HPDE6-E6E7 (cell line): Measurements from ENCODE around the gene EHMT1.

ENCODE experiments used
- DNase-seq: peaks from one replicate; pipeline ENCODE4 v3.0.0; 2011; ENCODE audit warnings: missing footprints; ENCODE audit errors: extremely low spot score

Gene EHMT1

GRCh38 chr9:137825324-137825989 is 206.7 kb downstream of the EHMT1 start:
- DNase-seq, result no peak

GRCh38 chr9:137827908-137828526 is 209.2 kb downstream of the EHMT1 start:
- no peak for DNase-seq

- no peak for DNase-seq
Measured at GRCh38 chr9:137828527-137829259, 209.9 kb downstream of the EHMT1 start.

DNA sequence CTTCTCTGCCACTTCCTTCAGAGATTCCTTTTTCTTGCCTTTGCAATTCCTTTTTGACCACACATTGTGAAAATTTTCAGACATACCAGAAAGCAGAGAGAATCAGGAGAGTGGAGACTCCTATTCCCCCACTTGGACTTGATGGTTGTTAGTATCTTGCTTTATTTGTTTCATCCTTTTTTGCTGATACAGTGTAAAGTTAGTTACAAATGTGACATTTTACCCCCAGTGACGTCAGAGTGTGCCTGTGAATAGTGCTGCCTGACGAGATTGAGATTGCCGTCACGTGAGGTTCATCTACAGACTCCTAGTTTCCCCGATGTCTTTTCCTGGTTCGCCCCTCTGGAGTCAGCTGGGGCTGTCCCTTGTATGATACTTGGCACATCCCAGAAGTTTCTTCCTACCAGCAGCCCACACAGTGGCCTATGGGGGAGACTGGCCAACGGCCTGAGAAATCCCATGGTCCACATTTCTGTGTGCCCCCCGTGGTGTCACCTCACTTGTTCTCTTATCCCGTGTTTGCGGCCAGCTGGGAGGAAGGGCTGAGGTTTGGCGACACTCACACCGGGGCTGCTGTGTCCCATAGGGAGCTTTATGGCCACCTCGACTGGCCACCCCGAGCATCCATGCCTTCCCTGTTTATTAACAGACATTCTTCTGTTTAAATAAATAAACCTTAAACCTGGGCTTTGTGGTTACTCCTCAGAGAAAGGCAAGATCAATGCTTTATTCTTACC is 210.6 kb downstream of the EHMT1 start:
- no peak for DNase-seq

- no peak for DNase-seq
Measured at GRCh38 chr9:137832191-137832700, 213.4 kb downstream of the EHMT1 start.

DNA sequence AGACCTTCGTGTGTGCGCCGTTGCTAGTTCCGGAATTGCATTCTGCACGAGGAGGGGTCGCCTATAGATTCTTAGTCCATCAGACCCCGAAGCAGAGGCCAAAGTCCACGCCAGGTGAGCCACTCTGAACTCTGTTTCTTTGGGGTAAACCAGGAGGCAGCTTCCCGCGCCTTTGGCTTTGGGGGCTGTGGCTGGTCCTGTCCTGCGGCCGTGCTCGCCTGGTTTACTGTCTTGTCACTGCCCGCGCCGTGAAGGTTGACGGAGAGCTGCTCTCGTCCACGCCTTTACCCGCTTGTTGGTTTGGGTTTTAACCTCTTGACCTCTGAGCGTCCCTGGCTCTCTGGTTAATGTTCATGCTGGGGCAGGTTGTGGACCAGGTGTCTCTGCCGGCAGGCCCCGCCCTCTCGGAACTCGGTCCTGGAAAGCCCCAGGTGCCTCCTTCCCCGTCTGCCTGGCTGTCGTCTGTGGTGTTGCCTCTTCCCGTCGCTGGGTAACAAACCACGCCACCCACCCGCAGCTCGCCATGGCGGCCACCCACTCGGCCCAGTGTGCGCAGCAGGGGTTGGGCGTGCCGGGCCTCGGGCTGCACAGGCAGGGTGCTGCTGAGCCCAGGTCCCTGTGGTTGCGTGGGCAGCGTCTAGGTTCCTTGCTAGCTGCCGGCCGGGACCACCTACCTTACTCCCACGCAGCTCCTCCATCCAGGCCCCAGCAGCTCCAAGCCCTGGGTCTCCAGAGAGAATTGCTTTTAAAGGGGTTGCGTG is 214.2 kb downstream of the EHMT1 start:
- DNase-seq, result no peak

DNA sequence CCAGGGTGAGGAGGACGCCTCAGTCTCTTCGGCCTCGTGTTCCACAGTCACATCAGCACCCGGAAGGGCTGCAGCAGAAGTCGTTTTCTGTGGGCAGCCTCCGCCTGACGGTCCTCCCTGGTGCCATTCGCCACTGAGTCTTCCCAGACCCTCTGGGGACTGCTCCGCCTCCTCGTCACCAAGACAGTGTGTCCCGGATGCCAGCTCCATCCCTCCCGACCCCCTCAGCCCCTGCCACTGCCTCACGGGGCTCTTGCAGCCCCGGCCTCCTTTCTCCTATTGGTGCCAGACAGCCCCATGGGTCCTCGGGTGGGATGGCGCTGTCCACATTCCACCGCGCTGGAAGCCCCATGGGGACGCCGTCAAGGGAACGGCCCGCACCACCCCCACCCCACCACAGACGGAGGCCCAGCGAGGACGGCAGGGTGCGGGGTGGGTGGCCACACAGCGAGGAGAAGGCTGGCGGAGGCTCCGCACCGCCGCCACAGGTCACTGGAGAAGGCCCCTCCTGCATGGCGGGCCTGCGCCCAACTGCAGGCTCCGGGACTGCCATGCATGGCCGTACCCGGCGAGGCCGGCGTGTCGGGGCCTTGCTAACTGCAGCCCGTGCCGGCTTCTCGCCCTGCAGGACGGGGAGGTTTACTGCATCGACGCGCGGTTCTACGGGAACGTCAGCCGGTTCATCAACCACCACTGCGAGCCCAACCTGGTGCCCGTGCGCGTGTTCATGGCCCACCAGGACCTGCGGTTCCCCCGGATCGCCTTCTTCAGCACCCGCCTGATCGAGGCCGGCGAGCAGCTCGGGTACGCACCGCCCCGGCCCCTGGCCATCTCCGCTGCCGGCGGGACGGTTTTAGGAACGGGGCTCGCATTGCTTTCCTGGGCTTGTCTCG is 215.2 kb downstream of the EHMT1 start:
- no peak for DNase-seq

DNA sequence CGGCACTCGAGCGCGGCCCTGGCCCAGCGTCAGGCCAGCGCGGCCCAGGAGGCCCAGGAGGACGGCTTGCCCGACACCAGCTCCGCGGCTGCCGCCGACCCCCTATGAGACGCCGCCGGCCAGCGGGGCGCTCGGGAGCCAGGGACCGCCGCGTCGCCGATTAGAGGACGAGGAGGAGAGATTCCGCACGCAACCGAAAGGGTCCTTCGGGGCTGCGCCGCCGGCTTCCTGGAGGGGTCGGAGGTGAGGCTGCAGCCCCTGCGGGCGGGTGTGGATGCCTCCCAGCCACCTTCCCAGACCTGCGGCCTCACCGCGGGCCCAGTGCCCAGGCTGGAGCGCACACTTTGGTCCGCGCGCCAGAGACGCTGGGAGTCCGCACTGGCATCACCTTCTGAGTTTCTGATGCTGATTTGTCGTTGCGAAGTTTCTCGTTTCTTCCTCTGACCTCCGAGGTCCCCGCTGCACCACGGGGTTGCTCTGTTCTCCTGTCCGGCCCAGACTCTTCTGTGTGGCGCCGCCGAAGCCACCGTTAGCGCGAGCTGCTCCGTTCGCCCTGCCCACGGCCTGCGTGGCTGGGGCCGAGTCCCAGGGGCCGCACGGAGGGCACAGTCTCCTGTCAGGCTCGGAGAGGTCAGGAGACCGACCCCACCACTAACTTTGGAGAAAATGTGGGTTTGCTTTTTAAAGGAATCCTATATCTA is 216.2 kb downstream of the EHMT1 start:
- no peak for DNase-seq

DNA sequence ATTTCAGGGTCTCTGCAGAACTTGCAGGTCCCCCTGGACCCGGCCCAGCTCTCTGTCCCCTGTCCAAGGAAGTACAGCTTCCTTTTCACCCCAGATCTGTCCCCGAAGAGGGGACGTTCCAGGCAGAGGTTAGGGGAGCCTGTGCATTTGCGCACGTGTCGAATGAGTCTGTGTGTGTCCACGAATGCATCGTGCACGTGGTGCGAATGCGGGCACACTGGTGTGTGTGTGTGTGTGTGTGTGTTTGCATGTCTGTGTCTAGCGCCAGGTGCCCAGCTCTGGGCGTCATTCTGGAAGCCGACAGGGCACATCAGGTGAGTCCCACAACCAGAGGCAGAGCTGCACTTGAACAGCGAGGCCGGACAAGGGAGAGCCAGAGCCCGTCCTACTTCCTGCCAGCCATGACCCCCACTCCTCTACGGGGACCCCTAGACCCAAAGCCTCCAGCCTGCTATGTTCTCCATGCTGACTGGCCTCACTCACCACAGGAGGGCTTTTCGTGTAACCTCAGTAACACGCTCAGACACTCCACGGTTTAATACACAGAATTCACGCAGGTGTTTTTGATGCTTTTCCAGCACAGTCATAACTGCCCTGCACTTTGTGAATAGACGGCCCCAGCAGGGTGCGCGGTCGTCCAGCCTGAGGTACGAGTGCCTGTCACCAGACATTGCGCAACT is 217.5 kb downstream of the EHMT1 start:
- DNase-seq, result no peak

DNA sequence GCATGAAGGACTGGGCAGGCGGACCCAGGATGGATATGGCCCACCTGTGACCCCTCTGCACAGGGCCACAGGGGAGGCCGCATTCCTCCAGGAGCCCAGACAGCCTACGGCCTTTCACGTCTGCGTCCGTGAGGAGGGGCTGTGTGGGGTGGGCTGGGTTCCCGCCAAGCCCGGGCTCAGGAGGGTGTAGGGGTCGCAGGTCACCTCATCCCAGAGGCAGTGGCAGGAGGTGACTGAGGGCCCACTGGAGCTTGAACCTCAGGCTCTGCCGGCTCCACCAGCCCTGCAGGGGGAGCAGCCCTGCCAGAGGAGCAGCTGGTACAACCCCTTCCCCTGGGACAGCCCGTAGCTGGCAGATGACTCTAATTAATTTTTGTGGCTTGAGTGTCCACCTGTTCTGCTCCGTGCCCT is 218.0 kb downstream of the EHMT1 start:
- no peak for DNase-seq

- DNase-seq, result no peak
Measured at GRCh38 chr9:137837345-137838278, 218.8 kb downstream of the EHMT1 start.

DNA sequence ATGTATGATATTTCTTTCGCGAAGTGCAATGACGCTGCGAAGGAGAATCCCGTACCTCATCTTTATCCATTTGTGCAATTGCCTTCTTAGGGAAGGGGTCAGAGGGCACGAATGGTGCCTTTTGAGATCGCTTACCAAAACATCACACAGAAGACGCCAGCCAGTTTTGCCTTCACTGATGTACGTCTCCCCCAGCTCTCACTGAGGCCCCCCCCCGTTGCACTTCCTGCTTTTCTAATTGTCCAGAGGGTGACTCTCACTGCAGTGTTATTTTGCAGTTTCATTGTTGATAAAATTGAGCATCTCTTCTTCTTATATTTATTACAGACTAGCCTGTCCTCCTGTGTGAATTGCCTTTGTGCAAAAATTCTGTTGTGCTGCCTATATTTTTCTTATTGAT is 219.8 kb downstream of the EHMT1 start:
- DNase-seq, result no peak

DNA sequence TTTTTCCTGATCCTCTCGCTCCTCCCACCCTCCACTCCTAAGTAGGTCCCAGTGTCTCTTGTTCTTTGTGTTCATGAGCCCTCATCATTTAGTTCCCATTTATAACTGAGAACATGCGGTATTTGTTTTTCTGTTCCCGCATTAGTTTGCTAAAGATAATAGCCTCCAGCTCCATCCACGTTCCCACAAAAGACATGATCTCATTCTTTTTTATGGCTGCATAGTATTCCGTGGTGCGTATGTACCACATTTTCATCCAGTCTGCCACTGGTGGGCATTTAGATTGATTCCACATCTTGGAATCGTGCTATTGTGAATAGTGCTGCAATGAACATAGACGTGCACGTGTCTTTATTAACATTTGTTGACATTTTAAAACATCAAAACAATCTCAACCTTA is 224.6 kb downstream of the EHMT1 start:
- DNase-seq, result no peak

- DNase-seq, result no peak
Measured at GRCh38 chr9:137851516-137852267, 232.9 kb downstream of the EHMT1 start.

GRCh38 chr9:137853392-137853995 is 234.7 kb downstream of the EHMT1 start:
- DNase-seq, result no peak

DNA sequence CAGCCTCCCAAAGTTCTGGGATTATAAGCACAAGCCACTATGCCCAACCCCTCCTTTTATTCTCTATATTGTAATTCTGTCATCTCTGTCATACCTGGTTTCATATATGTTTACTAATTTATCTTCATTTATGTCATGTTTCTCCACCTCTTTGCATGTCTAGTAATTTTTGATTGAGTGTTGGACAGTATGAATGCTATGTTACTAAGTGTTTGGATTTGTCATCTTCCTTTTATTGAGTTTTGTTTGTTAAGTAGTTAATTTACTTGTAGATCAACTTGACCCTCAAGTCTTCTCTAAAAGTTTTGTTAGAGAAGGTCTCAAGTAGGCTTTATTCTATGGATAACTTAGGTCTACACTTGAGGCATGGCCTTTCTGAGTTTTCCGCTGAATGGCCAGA is 241.6 kb downstream of the EHMT1 start:
- no peak for DNase-seq

DNA sequence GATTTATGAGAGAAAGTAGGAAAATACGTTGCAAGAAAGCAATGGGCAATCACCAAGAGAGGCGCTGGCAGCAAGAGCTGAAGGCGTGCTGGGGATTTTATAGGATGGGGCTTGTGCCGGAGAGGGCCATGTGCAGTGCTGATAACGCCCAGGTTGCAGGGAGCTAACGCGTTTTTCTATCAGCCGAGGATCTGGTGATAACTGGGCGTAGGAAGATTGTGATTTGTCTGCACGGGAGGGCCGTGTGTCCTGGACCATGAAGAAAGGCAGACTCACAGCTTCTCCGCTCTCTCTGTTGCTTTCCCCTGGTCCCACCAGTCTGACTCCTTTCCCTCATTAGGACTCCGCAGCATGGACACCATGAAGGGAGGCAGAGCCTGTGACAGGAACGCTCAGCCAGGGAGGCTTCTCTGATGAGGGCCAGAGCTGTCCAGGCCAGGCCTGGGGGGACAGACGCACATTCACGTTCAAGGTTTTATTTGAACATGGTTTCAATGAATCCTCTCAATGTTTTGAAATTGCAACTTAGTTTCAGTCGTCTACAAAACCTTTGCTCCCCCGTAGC is 246.9 kb downstream of the EHMT1 start:
- DNase-seq, result no peak
